GM15510 (cell line): ENCODE results near the gene GFOD1.

Experiments used
- POLR2A ChIP-seq: IDR thresholded peaks from 3 replicates; pipeline ENCODE4 v1.6.1; 2011; ENCODE audit warnings: borderline replicate concordance; ENCODE audit not compliant: insufficient read length; ENCODE audit errors: extremely low read depth

GFOD1 gene

GRCh38 chr6:13327691-13328075 lies 159.7 kb downstream of the GFOD1 start:
- TF ChIP-seq POLR2A = no peak

DNA sequence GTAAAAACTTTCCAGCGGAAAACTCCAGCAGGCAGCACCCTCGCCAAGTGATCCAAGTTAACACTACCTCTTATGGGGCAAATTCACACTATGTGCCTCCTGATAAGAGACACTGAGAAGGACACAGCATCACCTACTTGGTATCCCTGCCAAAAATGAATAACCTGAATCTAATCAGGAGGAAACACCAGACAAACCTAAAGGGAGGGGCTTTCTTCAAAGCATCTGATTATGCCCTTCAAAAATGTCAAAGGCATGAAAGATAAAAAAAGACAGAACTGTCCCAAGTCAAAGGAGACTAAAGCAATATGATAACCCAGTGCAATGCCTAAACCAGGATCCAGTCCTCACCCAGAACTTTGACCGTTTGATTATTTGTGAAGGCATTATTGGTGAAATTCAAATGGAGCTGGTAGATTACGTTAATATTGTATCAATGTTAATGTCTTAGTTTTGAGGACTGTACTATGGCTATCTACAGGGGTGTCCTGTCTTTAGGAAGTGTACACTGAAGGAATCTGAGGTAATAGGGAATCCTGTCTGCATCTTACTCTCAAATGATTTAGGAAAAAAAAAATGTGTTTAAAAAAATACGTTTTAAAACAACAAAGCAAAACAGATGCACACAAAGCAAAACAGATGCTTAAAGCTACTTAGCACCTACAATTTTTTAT lies 167.4 kb downstream of the GFOD1 start:
- TF ChIP-seq POLR2A = no peak

DNA sequence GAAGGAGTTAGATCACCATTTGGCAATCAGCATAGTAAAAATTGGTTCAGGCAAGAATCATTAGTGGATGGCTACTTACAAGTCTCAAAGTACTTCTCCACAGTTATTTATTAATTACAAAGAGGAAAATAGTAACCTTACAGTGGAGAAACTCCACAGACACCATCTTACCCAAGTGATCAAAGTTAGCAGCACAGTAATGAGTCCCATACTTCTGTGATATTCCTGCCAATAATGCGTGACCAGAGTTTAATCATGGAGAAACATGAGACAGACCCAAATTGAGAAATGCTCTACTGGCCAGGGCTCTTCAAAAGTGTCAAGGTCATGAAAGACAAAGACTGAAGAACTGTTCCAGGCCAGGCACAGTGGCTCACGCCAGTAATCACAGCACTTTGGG lies 168.6 kb downstream of the GFOD1 start:
- no peak for TF ChIP-seq POLR2A

- no peak for TF ChIP-seq POLR2A
These were observed 171.5 kb downstream of the GFOD1 start for GRCh38 chr6:13315896-13316295.

- TF ChIP-seq POLR2A = no peak
These were observed 172.6 kb downstream of the GFOD1 start for GRCh38 chr6:13314806-13315205.

DNA sequence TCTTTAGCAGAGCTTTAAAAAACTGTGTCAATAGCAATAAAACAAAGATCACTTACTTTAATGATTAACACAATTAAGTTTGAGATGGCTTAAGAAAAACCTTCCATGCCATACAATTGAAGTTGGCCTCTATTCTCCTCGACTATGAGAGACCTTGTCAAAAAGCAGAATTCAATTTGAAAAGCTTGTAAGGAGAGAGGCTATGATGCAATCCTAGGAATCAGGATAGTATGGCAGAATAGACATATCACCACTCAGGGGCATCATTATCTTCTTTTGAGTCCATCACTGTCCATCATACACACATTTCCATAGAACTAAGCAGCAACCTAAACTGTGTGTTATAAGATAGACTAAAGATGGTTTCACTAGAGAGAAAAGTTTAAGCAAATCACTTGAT lies 176.2 kb downstream of the GFOD1 start:
- no peak for TF ChIP-seq POLR2A

DNA sequence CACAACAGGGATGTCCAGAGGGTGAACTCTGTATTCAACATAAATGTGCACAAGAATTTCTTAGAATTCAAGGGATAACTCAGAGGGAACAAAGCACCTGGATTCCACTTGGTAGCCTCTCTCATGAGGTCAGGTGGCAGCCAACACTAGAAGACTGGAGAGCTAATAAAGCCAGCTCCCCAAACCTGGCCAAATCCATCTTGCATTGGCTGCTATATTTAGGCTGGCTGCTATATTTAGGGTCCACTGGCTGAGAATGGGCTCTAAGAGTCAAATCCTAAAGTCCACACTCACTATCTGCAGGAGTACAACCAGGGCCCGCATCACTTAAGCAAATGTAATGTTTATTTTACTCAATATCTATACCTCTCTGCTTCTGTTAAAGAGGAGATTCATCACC lies 179.1 kb downstream of the GFOD1 start:
- no peak for TF ChIP-seq POLR2A
